ENCODE measurements around the gene CWC27. TPM values are rescaled to one million over a fixed set of nuclear protein-coding genes. Genes with fewer than 3 reads are reported as not detected.

CWC27 gene
- polyA plus RNA-seq, 1 experiment: 7.5 TPM

GRCh38 chr5:65055938-65056337 is 287.2 kb downstream of the CWC27 start:
- DNase-seq (ENCODE audit: low read depth): no peak
- Histone ChIP-seq H3K36me3 (ENCODE audit: control insufficient read depth, insufficient read depth, low read length) (no peaks in the 10 kb centered on the region), H3K4me3 (ENCODE audit: low read depth, low read length) (no peak overlapping the region), H3K27me3 (ENCODE audit: control insufficient read depth, insufficient read depth, low read length) (no peaks in the 10 kb centered on the region)
- ChIA-PET CTCF (no interaction called here), POLR2A (no interaction called here)
- TF ChIP-seq, protein P1, sequence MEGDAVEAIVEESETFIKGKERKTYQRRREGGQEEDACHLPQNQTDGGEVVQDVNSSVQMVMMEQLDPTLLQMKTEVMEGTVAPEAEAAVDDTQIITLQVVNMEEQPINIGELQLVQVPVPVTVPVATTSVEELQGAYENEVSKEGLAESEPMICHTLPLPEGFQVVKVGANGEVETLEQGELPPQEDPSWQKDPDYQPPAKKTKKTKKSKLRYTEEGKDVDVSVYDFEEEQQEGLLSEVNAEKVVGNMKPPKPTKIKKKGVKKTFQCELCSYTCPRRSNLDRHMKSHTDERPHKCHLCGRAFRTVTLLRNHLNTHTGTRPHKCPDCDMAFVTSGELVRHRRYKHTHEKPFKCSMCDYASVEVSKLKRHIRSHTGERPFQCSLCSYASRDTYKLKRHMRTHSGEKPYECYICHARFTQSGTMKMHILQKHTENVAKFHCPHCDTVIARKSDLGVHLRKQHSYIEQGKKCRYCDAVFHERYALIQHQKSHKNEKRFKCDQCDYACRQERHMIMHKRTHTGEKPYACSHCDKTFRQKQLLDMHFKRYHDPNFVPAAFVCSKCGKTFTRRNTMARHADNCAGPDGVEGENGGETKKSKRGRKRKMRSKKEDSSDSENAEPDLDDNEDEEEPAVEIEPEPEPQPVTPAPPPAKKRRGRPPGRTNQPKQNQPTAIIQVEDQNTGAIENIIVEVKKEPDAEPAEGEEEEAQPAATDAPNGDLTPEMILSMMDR (IDR thresholded peaks at IDR 0.05; ENCODE audit: insufficient read depth, low read depth, low read length): no peak

DNA sequence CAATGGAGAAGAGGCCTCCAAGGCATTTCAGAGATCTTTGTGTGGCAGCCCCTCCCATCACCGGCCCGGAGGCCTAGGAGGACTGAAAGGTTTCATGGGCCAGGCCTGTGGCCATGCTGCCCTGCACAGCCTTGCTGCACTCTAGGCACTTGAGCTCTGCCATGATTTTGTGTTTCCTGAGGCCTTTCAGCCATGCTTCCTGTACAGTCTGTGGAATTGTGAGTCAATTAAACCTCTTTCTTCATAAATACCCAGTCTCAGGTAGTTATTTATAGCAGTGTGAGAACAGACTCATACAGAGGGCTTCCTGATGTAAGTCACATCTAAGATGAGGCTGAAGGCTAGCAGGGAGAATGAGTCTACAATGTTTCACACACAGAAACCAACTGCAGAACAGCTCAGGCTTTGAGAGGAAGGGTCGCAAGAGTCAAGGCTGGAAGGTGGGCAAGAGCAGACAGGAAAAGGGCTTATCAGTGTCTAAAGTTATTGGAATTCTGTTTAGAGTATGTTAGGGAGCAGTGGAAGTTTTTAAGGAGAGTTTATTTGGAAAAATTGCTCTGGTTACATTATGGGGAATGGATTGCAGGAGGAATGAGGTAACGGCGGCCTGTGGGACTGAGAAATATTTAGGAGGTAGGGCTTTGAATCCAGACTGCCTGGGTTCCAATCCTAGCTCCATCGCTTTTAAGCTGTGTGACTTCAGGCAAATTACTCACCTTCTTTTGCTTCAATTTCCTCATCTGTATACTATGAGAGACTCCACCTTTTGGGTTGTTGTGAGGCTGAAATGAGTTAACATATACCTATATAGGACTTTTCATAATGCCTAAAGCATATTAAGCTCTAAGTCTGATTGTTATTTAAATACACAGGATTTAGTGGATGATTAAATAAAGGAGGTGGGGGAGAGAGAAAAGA is 291.2 kb downstream of the CWC27 start:
- Histone ChIP-seq H3K4me3 (ENCODE audit: low read depth, low read length) (no peak overlapping the region), H3K36me3 (ENCODE audit: control insufficient read depth, insufficient read depth, low read length) (no peaks in the 10 kb centered on the region), H3K27me3 (ENCODE audit: control insufficient read depth, insufficient read depth, low read length) (no peaks in the 10 kb centered on the region)
- ChIA-PET POLR2A (no interaction called here), CTCF (interaction anchor here (0.5 to 0.8 kb wide), 3 partner anchors 22 to 112 kb away, joined by 3 to 5 read pairs (median 4); no protein-coding TSS in a partner anchor)
- DNase-seq (ENCODE audit: low read depth): no peak
- TF ChIP-seq, protein P1 (IDR thresholded peaks at IDR 0.05; ENCODE audit: insufficient read depth, low read depth, low read length): no peak

DNA sequence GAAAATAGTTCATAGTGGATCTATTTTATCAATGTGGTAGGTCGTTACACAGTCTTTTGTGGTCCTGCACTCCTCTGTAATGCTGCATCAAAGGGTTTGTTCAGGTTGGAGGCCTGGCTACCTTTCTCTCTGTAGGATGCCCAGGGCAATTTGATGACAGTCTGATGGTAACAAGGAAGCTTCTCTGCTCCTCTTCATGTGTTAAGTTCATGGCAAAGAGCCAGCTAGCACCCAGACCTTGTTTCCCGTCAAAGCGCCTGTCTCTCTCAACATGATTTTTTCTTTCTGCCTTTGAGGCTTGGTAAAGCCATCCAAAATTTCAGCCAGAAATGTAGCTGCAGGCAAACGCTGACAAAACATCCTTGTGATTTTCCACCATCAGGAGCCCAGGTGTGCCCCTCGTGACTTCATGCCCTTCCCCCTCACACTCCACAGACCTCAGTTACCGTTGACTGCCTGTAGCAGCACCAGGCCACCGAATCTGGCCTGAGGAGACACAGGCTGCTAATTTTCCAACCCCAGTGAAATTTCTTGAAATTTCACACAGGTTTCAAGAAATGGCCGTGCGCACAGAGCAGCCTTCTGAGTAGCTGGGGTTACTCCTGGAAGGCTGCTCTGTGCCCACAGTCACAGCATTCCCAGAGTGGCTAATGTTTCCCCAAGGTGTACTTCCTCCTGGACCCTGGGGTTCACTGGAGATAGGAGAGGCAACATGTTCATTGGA is 292.7 kb downstream of the CWC27 start:
- DNase-seq (ENCODE audit: low read depth): no peak
- TF ChIP-seq, protein P1 (IDR thresholded peaks at IDR 0.05; ENCODE audit: insufficient read depth, low read depth, low read length): no peak
- H3K4me3 ChIP-seq (ENCODE audit: low read depth, low read length): no peak overlapping the region
- H3K36me3 ChIP-seq (ENCODE audit: control insufficient read depth, insufficient read depth, low read length): no peaks in the 10 kb centered on the region
- ChIA-PET CTCF (interaction anchor here (0.9 kb wide), 1 partner anchor 17 kb away, joined by 3 read pairs; no protein-coding TSS in a partner anchor), POLR2A (no interaction called here)
- no peaks in the 10 kb centered on the region for H3K27me3 ChIP-seq (ENCODE audit: control insufficient read depth, insufficient read depth, low read length)

- DNase-seq (ENCODE audit: low read depth): no peak
- H3K4me3 ChIP-seq (ENCODE audit: low read depth, low read length): no peak overlapping the region
- no peaks in the 10 kb centered on the region for H3K27me3 ChIP-seq (ENCODE audit: control insufficient read depth, insufficient read depth, low read length)
- ChIA-PET POLR2A (no interaction called here), CTCF (interaction anchor here (0.9 kb wide), 1 partner anchor 18 kb away, joined by 3 read pairs; no protein-coding TSS in a partner anchor)
- no peaks in the 10 kb centered on the region for H3K36me3 ChIP-seq (ENCODE audit: control insufficient read depth, insufficient read depth, low read length)
- TF ChIP-seq, protein P1 (IDR thresholded peaks at IDR 0.05; ENCODE audit: insufficient read depth, low read depth, low read length): no peak
These were observed 293.2 kb downstream of the CWC27 start for GRCh38 chr5:65061974-65062353.

DNA sequence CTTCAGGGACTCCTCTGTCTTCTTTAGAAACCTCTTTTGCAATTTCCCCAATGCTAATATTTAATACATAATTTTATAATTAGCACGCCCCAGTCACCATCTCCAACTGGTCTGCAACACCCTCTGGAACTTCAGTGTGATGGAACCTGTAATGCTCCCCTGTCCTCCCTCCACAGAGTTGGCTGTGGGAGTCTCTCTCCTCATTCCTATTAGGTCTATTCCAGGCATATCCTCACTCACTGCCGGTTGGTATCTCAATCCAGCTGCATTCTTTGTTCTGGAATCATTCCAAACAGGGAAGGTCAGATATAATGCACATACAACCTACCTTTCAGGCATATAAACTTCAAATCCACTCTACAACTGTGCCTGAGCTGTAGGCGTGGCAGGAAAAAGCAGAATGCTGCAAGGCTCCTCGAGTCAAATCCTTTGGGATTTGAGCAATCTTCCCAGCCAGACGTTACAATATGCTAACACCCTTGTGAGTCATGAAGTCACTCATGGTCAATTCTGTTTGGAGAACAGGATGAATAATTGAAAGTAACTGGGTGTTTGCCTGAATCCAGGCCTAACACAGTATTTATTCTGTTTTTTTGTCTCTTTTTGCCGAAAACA is 293.8 kb downstream of the CWC27 start:
- POLR2A ChIA-PET: no interaction called here
- TF ChIP-seq, protein P1 (IDR thresholded peaks at IDR 0.05; ENCODE audit: insufficient read depth, low read depth, low read length): no peak
- no peak overlapping the region for H3K4me3 ChIP-seq (ENCODE audit: low read depth, low read length)
- CTCF ChIA-PET: interaction anchor here (0.9 kb wide), 1 partner anchor 18 kb away, joined by 3 read pairs; no protein-coding TSS in a partner anchor
- DNase-seq (ENCODE audit: low read depth): peak; percentile 68
- H3K36me3 ChIP-seq (ENCODE audit: control insufficient read depth, insufficient read depth, low read length): no peaks in the 10 kb centered on the region
- no peaks in the 10 kb centered on the region for H3K27me3 ChIP-seq (ENCODE audit: control insufficient read depth, insufficient read depth, low read length)

Measured in BJ (cell line).